Measurements from ENCODE around the gene FOXJ3.

FOXJ3 gene

GRCh38 chr1:42163536-42164503, 171.2 kb downstream of the FOXJ3 start:
- DNase-seq = no peak

DNA sequence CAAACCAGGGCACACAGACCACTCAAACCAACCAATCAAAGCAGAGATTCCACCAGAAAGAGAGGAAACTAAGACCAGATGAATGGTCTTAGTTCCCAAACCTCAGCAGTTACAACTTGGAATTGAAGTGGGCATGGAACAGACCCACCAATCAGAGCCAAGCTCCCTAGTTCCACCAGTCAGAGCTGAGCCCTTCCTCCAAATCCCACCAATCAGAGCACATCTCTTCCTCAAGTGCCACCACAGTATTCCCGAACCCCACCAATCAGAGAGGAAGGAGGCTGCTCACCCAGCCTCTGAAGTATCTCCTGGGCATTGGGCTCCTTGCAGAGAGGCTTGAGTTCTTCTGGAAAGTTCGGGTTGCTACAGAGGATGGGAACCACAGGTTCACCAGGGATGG, 171.9 kb downstream of the FOXJ3 start:
- DNase-seq = no peak

DNA sequence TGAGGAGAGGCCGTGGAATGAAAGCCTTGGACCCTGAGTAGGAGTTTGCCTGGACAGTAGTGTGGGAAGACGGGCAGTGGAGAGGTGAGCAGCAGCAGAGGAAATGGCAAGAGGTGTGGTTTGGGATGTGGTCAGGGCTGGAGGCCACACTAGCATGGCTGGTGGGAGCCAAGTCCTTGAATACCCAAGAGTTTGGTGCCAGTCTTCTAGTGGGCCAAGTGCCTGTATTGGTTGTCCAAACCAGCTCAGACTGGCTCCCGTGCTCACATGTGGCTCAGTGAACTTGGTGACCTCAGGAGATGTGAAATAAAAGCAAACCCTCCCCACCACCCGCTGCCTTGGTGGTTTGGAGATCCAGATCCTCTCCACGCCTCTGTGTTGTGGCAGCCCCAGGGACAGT, 172.9 kb downstream of the FOXJ3 start:
- no peak for DNase-seq

GRCh38 chr1:42158189-42158588, 176.8 kb downstream of the FOXJ3 start:
- no peak for DNase-seq

DNA sequence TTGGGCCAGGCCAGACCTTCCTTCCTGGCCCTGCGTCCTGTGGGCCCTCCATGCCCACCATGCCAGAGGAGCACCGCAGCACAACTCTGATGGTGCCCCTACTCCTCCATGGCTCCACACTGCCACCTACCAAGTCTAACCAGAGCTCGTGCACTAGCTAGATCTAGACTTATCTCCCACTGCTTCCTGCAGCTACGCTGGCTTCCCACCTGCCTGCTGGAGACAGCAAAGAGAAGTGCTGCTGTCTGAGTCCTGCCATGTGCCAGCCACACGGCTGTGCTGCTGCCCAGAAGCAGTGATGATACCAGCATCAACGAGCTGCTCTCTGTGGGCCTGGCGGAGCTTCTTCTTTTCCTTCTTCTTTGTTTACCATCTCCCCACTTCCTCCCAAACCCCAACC, 177.4 kb downstream of the FOXJ3 start:
- no peak for DNase-seq

- no peak for DNase-seq
These were observed 179.7 kb downstream of the FOXJ3 start for GRCh38 chr1:42155362-42155761.

GRCh38 chr1:42154685-42155084, 180.3 kb downstream of the FOXJ3 start:
- DNase-seq = no peak

DNA sequence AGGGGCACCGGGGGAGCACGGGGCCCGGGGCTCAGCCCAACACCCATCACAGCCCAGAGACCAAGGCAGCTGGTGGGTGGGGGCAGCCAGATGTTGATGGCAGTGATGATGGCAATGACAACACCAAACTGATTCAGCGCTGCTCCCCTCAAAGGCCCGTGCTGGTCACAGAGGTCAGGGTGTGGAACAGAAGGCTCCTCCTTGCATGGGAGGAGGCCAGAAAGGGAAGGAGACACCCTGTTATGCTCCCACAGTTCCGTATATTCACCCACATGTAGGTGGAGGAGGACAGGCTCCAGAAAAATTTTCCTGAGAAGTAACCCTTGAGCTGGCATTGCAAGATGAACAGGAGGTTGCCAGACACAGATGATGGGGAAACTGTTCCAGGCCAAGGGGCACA, 181.4 kb downstream of the FOXJ3 start:
- DNase-seq = no peak

GRCh38 chr1:42152907-42153600, 182.0 kb downstream of the FOXJ3 start, which contains the start of gene GUCA2B:
TSS of gene GUCA2B (plus strand) at chr1:42153410. CDS start at chr1:42153451, 41 bp downstream.
- DNase-seq = no peak

DNA sequence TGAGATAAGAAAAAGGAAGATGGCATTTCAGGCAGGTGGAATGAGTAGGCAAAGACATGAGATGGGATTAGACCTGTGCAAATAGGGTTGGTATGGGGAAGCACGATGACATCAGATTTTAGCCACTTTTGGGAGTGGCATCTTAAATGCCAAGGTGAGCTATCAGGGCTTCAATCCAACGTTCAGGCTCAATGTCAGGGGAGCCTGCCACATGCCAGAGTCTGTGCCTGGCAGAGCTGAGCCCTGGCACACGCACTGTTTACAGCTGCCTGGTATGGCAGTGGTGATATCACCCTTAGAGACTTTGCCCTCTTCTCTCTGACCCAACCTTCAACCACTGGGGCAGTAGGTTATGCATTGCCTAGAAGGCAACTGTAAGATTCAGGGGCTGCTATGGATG, 182.9 kb downstream of the FOXJ3 start:
- no peak for DNase-seq

DNA sequence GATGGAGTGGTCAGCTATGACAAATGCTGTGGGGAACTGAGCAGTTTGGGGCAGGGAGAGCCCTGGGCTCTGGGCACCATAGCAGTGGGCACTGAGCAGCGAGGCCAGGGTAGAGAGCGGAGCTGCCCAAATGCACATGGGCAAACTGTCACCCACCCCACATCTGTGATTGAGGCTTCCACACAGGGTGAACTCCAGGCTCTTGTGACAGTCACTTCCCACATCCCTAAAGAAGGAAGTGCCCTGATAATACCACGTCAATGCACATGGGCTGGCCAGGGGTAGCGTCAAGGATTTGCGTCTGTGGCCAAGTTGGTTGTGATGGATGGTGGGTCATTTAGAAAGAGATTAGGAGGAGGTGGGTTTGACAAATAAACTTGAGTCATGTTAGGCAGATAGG, 184.4 kb downstream of the FOXJ3 start:
- no peak for DNase-seq

- DNase-seq = no peak
These were observed 186.9 kb downstream of the FOXJ3 start for GRCh38 chr1:42148166-42148565.

DNA sequence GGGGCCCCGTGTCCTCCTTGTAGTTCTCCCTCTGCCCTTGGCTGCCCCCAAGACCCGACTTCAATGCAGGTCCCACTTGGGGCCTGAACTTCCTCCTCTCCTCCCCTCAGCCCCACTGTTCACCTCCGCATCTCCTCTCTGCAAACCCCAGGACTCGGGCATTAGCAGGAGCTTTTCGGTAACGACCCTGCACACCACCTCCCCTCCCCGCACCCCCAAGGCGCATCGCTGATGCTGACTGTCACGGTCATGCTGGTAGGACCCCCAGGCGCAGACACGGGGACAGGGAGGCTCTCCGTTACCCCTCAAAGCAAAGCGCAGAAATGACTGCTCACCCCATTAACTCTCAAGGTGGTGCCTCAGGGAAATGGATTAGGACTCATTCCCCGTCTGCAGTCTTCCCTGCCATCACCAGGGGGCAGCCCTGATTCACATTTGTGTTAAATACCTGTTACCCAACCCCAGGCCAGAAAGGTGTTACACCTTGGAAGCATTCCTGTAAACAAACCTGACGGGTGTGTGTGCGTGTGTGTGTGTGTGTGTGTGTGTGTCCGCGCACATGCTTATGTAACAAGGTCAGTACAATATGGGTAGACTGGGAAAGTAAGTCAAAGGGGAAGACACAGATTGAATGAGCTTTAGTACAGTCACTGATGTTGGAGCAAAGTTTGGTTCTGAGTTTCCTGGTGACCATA, 188.3 kb downstream of the FOXJ3 start:
- peak; percentile 76 for DNase-seq

DNA sequence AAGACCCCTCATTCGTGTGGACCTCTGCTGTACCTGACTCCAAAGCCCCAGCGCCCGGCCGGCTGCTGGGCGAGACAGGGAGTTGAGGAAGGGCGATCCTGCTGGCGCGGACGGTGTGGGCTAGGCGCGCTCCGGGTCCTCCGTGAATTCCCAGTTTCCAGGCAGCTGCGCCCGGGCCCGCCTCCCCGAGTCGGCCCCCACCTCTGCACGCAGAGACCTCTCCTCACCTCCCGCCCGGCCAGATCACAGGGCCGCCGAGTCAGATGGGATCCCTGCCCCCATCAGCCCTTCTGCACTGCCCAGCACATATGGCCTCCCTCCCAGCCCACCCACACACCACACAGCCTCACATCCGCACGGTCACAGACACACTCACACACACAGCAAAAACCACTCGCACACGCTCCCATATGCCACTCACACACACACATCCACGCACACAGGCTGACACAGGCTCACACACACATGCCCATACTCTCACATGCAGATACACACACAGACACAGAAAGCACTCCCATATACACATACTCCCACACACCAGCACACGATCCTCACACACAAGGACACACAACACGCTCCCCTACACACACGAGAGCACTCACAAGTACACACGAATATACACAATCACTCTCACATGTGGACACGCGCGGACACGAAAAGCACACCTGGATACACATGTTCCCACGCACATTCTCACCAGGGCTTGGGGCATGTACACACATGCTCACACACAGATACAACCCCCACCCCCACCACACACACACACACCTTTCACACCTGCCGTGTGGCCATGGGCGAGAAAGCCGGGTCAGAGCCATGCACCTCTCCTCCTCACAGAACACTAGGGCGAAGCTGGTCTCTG, 189.0 kb downstream of the FOXJ3 start:
- DNase-seq = no peak

DNA sequence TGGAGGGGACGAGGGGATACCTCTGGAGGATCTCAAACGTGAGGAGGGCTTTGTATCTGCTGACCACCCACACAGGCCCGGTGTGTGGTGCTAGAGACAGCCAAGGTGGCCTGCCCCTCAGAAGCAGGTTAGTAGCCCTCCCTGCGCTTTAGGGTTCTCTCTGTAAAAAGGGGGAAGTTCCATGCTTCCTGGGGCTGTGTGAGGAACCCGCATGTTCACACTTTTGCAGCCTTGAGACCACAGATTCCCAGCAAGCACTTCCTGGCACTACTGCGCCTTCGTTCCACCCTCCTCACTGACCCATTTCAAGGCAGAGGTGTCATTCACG, 189.7 kb downstream of the FOXJ3 start:
- no peak for DNase-seq

GRCh38 chr1:42144711-42145388, 190.2 kb downstream of the FOXJ3 start:
- DNase-seq = no peak

- DNase-seq = no peak
These were observed 190.9 kb downstream of the FOXJ3 start for GRCh38 chr1:42143896-42144710.

- no peak for DNase-seq
These were observed 191.9 kb downstream of the FOXJ3 start for GRCh38 chr1:42142894-42143675.

- DNase-seq = no peak
These were observed 193.1 kb downstream of the FOXJ3 start for GRCh38 chr1:42141978-42142377.

- no peak for DNase-seq
These were observed 194.8 kb downstream of the FOXJ3 start for GRCh38 chr1:42140191-42140590.
